Thyroid gland (tissue), 4 donors: Measurements from ENCODE around the gene CYP24A1.

Source experiments
- POLR2A ChIP-seq, 2 donors: fragments of 450-650 bp; IDR thresholded peaks; one replicate each; pipeline ENCODE4 v1.6.1; 2017; ENCODE audit warnings: antibody characterized with exemption in 2 of 2, mild to moderate bottlenecking in 2 of 2, moderate library complexity in 1 of 2
- TF ChIP-seq, protein P1 (sequence below), 6 experiments: fragments of 200-600 bp in 3 of 6; fragments of 450-650 bp in 3 of 6; sonication (generic) in 3 of 6; IDR thresholded peaks; one replicate each; pipeline ENCODE4 v1.5.1; 2016 to 2019; ENCODE audit warnings: antibody characterized with exemption in 6 of 6, mild to moderate bottlenecking in 2 of 6, inconsistent platforms in 1 of 6, moderate library complexity in 1 of 6

DNA sequence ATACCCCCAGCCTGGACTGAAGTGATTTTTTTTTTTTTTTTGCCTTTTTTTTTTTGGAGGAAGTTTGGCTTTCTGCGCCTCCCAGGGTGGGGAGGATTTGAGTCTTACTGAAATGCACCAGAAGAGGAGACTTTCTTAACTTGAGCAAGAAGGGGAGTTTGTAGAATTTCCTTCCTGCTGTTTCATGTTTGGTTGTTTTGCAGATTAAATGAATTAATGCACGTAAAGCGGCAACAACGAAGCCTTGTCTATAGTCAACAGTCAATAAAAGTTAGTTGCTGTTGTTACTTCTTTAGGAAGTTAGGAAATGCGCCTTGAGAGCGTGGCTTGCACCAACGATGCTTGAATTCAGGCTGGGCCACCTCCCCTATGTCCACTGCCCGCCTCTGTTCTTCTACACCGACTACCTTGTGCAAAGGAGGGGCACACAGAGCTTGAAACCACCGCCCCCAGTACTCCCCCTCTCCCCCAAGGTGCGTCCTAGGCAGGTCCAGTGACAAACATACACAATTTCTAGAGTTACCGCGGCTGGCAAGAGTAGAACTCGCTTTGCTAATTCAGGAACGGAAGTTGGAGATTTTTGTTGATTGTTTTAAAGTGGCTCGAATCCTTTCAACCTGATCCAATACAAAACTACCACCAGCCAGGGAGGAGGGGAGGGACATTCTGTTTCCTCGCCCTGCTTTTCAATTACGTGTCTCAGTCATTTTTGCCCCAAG is 830 bp upstream of the CYP24A1 start:
- TF ChIP-seq POLR2A (IDR thresholded peaks at IDR 0.05), result no peak
- TF ChIP-seq, protein P1, sequence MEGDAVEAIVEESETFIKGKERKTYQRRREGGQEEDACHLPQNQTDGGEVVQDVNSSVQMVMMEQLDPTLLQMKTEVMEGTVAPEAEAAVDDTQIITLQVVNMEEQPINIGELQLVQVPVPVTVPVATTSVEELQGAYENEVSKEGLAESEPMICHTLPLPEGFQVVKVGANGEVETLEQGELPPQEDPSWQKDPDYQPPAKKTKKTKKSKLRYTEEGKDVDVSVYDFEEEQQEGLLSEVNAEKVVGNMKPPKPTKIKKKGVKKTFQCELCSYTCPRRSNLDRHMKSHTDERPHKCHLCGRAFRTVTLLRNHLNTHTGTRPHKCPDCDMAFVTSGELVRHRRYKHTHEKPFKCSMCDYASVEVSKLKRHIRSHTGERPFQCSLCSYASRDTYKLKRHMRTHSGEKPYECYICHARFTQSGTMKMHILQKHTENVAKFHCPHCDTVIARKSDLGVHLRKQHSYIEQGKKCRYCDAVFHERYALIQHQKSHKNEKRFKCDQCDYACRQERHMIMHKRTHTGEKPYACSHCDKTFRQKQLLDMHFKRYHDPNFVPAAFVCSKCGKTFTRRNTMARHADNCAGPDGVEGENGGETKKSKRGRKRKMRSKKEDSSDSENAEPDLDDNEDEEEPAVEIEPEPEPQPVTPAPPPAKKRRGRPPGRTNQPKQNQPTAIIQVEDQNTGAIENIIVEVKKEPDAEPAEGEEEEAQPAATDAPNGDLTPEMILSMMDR (IDR thresholded peaks at IDR 0.05), result no peak
